Measurements from ENCODE around the gene HSPB9.

HSPB9 gene, protein sequence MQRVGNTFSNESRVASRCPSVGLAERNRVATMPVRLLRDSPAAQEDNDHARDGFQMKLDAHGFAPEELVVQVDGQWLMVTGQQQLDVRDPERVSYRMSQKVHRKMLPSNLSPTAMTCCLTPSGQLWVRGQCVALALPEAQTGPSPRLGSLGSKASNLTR

GRCh38 chr17:42122371-42123303, at the start of gene HSPB9:
Gene HSPB9, plus strand, starts transcription at chr17:42122804. Its CDS starts 47 bp downstream, at chr17:42122851.
- Histone ChIP-seq H3K4me3 (replicated peaks; ENCODE audit: low read depth, low read length) (no peak within 1 kb of the TSS), H3K27me3 (replicated peaks; ENCODE audit: control insufficient read depth, insufficient read depth, low read length) (no peaks in the 10 kb centered on the region), H3K36me3 (ENCODE audit: control insufficient read depth, insufficient read depth, low read length) (peaks cover 15% of the 10 kb centered on the region)
- TF ChIP-seq CTCF (IDR thresholded peaks at IDR 0.05; ENCODE audit: insufficient read depth, low read length, poor library complexity, severe bottlenecking) = no peak
- DNase-seq (ENCODE audit: extremely low read depth, insufficient read length) = no peak

GRCh38 chr17:42075789-42076188, 46.8 kb upstream of the HSPB9 start:
- TF ChIP-seq CTCF (IDR thresholded peaks at IDR 0.05; ENCODE audit: insufficient read depth, low read length, poor library complexity, severe bottlenecking) = no peak

GRCh38 chr17:42076797-42077559, 45.6 kb upstream of the HSPB9 start:
- TF ChIP-seq CTCF (IDR thresholded peaks at IDR 0.05; ENCODE audit: insufficient read depth, low read length, poor library complexity, severe bottlenecking) = no peak

More at GRCh38 chr17:42075789-42076188, 46.8 kb upstream of the HSPB9 start:
- no peak for DNase-seq (ENCODE audit: extremely low read depth, insufficient read length)
- Histone ChIP-seq H3K36me3 (ENCODE audit: control insufficient read depth, insufficient read depth, low read length) (no peaks in the 10 kb centered on the region), H3K27me3 (replicated peaks; ENCODE audit: control insufficient read depth, insufficient read depth, low read length) (peaks cover 2% of the 10 kb centered on the region), H3K4me3 (replicated peaks; ENCODE audit: low read depth, low read length) (no peak overlapping the region)

GRCh38 chr17:42077755-42078154, 44.8 kb upstream of the HSPB9 start:
- no peak for DNase-seq (ENCODE audit: extremely low read depth, insufficient read length)
- H3K27me3 ChIP-seq (replicated peaks; ENCODE audit: control insufficient read depth, insufficient read depth, low read length) = peaks cover 1% of the 10 kb centered on the region; the same call in 1 of the 2 replicates
- no peak overlapping the region for H3K4me3 ChIP-seq (replicated peaks; ENCODE audit: low read depth, low read length)
- no peaks in the 10 kb centered on the region for H3K36me3 ChIP-seq (ENCODE audit: control insufficient read depth, insufficient read depth, low read length)
- no peak for TF ChIP-seq CTCF (IDR thresholded peaks at IDR 0.05; ENCODE audit: insufficient read depth, low read length, poor library complexity, severe bottlenecking)

More at GRCh38 chr17:42076797-42077559, 45.6 kb upstream of the HSPB9 start:
- no peaks in the 10 kb centered on the region for H3K36me3 ChIP-seq (ENCODE audit: control insufficient read depth, insufficient read depth, low read length)
- peaks cover 1% of the 10 kb centered on the region; the same call in 1 of the 2 replicates for H3K27me3 ChIP-seq (replicated peaks; ENCODE audit: control insufficient read depth, insufficient read depth, low read length)
- H3K4me3 ChIP-seq (replicated peaks; ENCODE audit: low read depth, low read length) = no peak overlapping the region
- no peak for DNase-seq (ENCODE audit: extremely low read depth, insufficient read length)

DNA sequence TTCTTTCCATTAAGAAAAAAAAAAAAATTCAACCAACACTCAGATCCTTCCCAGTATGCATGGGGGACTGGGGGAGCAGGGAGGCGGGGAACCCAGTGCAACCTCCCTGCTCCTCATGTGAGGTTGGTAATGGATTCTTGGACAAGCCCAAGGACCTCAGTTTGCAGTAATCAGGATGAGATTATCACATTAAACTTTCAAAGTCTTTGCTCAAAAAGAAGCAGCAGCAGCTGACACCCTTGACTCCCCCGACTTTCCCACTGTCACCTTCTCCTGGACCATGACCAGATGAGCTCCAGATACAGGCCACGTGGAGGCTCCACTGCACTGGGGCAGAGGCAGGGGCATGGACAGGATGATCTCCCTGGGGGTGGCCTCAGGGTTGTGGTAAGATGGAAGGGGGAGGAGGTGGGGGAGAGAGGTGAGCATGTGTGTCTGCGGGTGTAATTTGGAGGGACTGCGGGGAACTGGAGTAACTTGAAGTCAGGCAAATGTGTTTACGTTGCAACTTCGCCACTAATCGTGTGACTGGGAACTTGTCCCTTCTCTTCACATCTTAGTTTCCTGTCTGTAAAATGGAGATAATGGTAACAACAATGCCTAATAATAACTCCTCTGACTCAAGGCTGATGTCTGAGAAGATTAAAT, 44.1 kb upstream of the HSPB9 start:
- TF ChIP-seq CTCF (IDR thresholded peaks at IDR 0.05; ENCODE audit: insufficient read depth, low read length, poor library complexity, severe bottlenecking) = no peak
- no peak for DNase-seq (ENCODE audit: extremely low read depth, insufficient read length)
- Histone ChIP-seq H3K4me3 (replicated peaks; ENCODE audit: low read depth, low read length) (no peak overlapping the region), H3K36me3 (ENCODE audit: control insufficient read depth, insufficient read depth, low read length) (no peaks in the 10 kb centered on the region), H3K27me3 (replicated peaks; ENCODE audit: control insufficient read depth, insufficient read depth, low read length) (peaks cover 1% of the 10 kb centered on the region; the same call in 1 of the 2 replicates)
